Measurements from ENCODE around the gene SHANK3. TPM values are rescaled to one million over a fixed set of nuclear protein-coding genes. Genes with fewer than 3 reads are reported as not detected.

Gene SHANK3
- total and polyA plus RNA-seq, 2 experiments from 2014 or later: 0.10 to 0.97 TPM

- Histone ChIP-seq H3F3A (ENCODE audit: insufficient read depth) (no peaks in the 10 kb centered on the region), H3K9me3 (ENCODE audit: low read depth) (no peaks in the 10 kb centered on the region), H2AFZ (no peak overlapping the region), H3K27ac (no peak overlapping the region), H3K4me3 (no peak overlapping the region), H3K9me2 (ENCODE audit: insufficient read depth) (no peaks in the 10 kb centered on the region), H4K20me1 (ENCODE audit: insufficient read depth) (no peaks in the 10 kb centered on the region), H3K4me1 (ENCODE audit: insufficient read depth) (no peaks in the 10 kb centered on the region), H3K9ac (no peak overlapping the region), H3K4me2 (ENCODE audit: unreplicated experiment) (no peak overlapping the region), H3K36me3 (ENCODE audit: low read depth) (no peaks in the 10 kb centered on the region), H3K79me2 (ENCODE audit: insufficient read depth) (no peaks in the 10 kb centered on the region), H3K27me3 (replicated peaks; ENCODE audit: insufficient read depth) (no peaks in the 10 kb centered on the region)
- no peak for DNase-seq
- WGBS, 2 experiments (ENCODE audit: low coverage in 1 of 2, low lambda C conversion rate in 2 of 2, missing lambda C conversion rate in 2 of 2): 93 to 96% methylated on average over 6 of the region's 6 CpGs
- in situ Hi-C loops (cut with MboI): no loop called here
- TF ChIP-seq EZH2phosphoT487 (IDR thresholded peaks at IDR 0.05; ENCODE audit: insufficient read depth, low read depth): no peak
- no peak for TF ChIP-seq EZH2 (IDR thresholded peaks at IDR 0.05; ENCODE audit: insufficient read depth, poor library complexity, severe bottlenecking)
These were observed 37.6 kb downstream of the SHANK3 start for GRCh38 chr22:50710221-50710620.

GRCh38 chr22:50710886-50711285 is 38.3 kb downstream of the SHANK3 start:
- Histone ChIP-seq H3F3A (ENCODE audit: insufficient read depth) (no peaks in the 10 kb centered on the region), H4K20me1 (ENCODE audit: insufficient read depth) (no peaks in the 10 kb centered on the region), H3K4me3 (no peak overlapping the region), H2AFZ (no peak overlapping the region), H3K79me2 (ENCODE audit: insufficient read depth) (no peaks in the 10 kb centered on the region), H3K9ac (no peak overlapping the region), H3K27me3 (replicated peaks; ENCODE audit: insufficient read depth) (no peaks in the 10 kb centered on the region), H3K4me1 (ENCODE audit: insufficient read depth) (no peaks in the 10 kb centered on the region), H3K9me3 (ENCODE audit: low read depth) (no peaks in the 10 kb centered on the region), H3K36me3 (ENCODE audit: low read depth) (no peaks in the 10 kb centered on the region), H3K27ac (no peak overlapping the region), H3K9me2 (ENCODE audit: insufficient read depth) (no peaks in the 10 kb centered on the region), H3K4me2 (ENCODE audit: unreplicated experiment) (no peak overlapping the region)
- TF ChIP-seq EZH2phosphoT487 (IDR thresholded peaks at IDR 0.05; ENCODE audit: insufficient read depth, low read depth): no peak
- no peak for TF ChIP-seq EZH2 (IDR thresholded peaks at IDR 0.05; ENCODE audit: insufficient read depth, poor library complexity, severe bottlenecking)
- in situ Hi-C loops (cut with MboI): no loop called here
- WGBS, 2 experiments (ENCODE audit: low coverage in 1 of 2, low lambda C conversion rate in 2 of 2, missing lambda C conversion rate in 2 of 2): 97 to 98% methylated on average over 38 of the region's 38 CpGs
- DNase-seq: no peak

GRCh38 chr22:50711446-50712340 is 39.1 kb downstream of the SHANK3 start:
- Histone ChIP-seq H3K4me2 (ENCODE audit: unreplicated experiment) (no peak overlapping the region), H3K36me3 (ENCODE audit: low read depth) (no peaks in the 10 kb centered on the region), H3K9me3 (ENCODE audit: low read depth) (no peaks in the 10 kb centered on the region), H3K27ac (no peak overlapping the region), H2AFZ (no peak overlapping the region), H3K4me1 (ENCODE audit: insufficient read depth) (no peaks in the 10 kb centered on the region), H3K27me3 (replicated peaks; ENCODE audit: insufficient read depth) (no peaks in the 10 kb centered on the region), H3K4me3 (no peak overlapping the region), H3K9me2 (ENCODE audit: insufficient read depth) (no peaks in the 10 kb centered on the region), H4K20me1 (ENCODE audit: insufficient read depth) (no peaks in the 10 kb centered on the region), H3F3A (ENCODE audit: insufficient read depth) (no peaks in the 10 kb centered on the region), H3K9ac (no peak overlapping the region), H3K79me2 (ENCODE audit: insufficient read depth) (no peaks in the 10 kb centered on the region)
- TF ChIP-seq EZH2phosphoT487 (IDR thresholded peaks at IDR 0.05; ENCODE audit: insufficient read depth, low read depth): no peak
- no peak for TF ChIP-seq EZH2 (IDR thresholded peaks at IDR 0.05; ENCODE audit: insufficient read depth, poor library complexity, severe bottlenecking)
- WGBS, 2 experiments (ENCODE audit: low coverage in 1 of 2, low lambda C conversion rate in 2 of 2, missing lambda C conversion rate in 2 of 2): 84 to 85% methylated on average over 11 to 16 of the region's 16 CpGs
- in situ Hi-C loops (cut with MboI): no loop called here
- DNase-seq: no peak

- no peak overlapping the region for H2AFZ ChIP-seq
- H3K79me2 ChIP-seq (ENCODE audit: insufficient read depth): no peaks in the 10 kb centered on the region
- WGBS, 2 experiments (ENCODE audit: low coverage in 1 of 2, low lambda C conversion rate in 2 of 2, missing lambda C conversion rate in 2 of 2): 74 to 78% methylated on average over 8 to 9 of the region's 9 CpGs
- H3K36me3 ChIP-seq (ENCODE audit: low read depth): no peaks in the 10 kb centered on the region
- in situ Hi-C loops (cut with MboI): no loop called here
- no peaks in the 10 kb centered on the region for H4K20me1 ChIP-seq (ENCODE audit: insufficient read depth)
- no peaks in the 10 kb centered on the region for H3K9me3 ChIP-seq (ENCODE audit: low read depth)
- H3K27ac ChIP-seq: no peak overlapping the region
- H3K4me2 ChIP-seq (ENCODE audit: unreplicated experiment): no peak overlapping the region
- no peak for DNase-seq
- TF ChIP-seq EZH2 (IDR thresholded peaks at IDR 0.05; ENCODE audit: insufficient read depth, poor library complexity, severe bottlenecking): no peak
- no peak for TF ChIP-seq EZH2phosphoT487 (IDR thresholded peaks at IDR 0.05; ENCODE audit: insufficient read depth, low read depth)
- no peaks in the 10 kb centered on the region for H3F3A ChIP-seq (ENCODE audit: insufficient read depth)
- no peak overlapping the region for H3K4me3 ChIP-seq
- H3K9me2 ChIP-seq (ENCODE audit: insufficient read depth): no peaks in the 10 kb centered on the region
- H3K27me3 ChIP-seq (replicated peaks; ENCODE audit: insufficient read depth): no peaks in the 10 kb centered on the region
- H3K4me1 ChIP-seq (ENCODE audit: insufficient read depth): no peaks in the 10 kb centered on the region
- H3K9ac ChIP-seq: no peak overlapping the region
These were observed 39.9 kb downstream of the SHANK3 start for GRCh38 chr22:50712341-50713007.

Data from GM23248 (cell line).